Measurements from ENCODE around the gene CNTN4.

CNTN4 gene

DNA sequence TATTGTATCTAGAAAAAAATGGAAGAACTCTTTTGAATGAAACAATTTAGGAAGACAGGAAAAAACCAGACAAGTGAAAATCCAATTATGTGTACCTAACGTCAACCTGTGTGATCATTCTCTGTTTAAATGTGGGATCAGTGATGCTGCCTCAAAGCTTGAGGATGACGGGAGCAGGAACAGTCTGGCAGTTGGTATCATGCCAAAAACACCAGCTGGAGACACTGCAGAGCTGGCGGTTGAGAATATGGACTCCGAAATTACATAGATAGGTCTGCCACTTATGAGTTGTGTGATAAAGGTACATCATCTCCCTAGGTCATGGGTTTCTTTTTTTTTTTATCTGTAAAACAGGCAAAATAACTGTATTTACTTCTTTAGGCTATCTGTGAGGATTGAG lies 480.5 kb downstream of the CNTN4 start:
- no peak for DNase-seq (ENCODE audit: low read depth, low spot score)

DNA sequence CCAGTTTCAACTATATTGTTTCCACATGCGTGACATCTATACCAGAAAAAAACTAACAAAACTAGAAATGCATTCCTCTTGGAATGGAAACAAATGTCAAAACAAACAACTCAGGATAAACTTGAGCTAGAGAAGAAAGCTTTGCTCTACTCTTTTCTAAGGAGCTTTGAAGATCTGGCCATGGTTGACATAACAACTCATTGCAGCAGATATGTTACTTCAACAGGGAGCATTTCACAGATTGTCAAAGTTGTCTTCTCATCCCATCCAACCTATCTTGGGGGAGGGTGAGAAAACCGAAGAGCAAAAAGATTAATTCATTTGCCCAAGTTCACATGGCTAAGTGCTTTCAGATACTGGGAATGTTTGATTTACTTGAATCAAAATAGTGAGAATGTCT lies 484.4 kb downstream of the CNTN4 start:
- no peak for DNase-seq (ENCODE audit: low read depth, low spot score)

DNA sequence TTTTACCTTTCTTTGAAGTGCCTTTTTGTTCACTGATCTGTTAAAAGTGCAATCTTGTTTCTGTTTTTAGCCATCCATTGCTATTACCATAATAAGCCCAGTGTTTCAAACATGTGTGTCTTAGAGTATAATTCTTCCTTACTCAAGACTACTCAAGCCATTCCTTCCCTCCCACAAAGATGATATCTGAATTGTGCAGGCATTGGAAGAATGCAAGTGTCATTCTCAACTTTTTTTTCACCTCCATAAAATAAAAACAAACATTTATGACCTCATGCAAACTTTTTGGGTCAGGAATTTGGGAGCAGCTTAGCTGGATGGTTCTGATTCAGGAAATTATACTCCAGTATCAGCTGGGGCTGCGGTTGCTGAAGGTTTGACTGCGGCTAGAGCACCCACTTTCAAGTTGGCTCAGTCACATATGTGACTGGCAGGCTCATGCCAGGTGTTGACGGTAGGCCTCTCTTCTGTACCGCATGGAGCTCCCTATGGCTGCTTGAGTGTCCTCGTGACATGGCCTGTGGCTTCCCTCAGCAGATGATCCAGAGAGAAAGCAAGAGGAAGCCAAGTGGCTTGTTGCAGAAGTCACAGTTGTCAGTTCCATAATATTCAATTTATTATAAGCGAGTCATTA lies 490.8 kb downstream of the CNTN4 start:
- DNase-seq (ENCODE audit: low read depth, low spot score) = no peak

DNA sequence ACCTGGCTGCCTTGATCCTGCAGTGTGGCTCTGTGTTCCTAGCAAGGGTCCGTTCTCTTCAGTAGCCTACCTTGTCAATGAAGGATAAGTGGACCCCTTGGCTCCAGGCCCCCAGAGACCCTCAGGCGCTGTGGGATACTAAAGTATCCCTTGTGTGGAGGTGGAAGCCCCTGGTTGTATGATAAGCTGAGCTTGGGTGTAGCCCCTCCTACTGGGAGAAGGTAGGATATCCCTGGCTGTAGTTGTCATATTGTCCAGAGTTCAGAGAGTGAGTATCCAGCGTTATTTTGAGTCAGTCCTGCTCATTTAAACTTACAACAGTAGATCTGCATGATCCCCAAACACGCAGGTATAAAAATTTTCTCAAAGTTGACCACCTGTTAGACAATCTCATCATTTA lies 496.8 kb downstream of the CNTN4 start:
- DNase-seq (ENCODE audit: low read depth, low spot score) = peak; percentile 1

DNA sequence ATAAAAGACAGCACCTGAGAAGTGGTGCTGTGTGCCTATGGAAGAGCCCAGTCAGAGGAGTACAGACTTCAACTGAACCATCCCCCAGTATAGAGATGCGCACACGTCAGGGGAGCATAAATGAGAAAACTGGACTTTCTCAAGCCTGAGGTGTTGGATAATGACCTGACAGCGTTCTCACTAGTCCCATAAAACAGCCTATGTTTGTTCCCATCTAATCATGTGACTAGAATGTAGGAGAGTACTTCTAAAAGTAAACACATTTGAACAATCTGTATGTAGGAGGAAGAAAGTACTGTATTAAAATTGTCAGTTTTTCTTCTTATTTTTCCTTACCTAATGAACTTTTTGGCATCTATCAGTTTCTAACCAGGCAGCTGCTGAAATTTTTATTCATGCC lies 498.9 kb downstream of the CNTN4 start:
- DNase-seq (ENCODE audit: low read depth, low spot score) = no peak

DNA sequence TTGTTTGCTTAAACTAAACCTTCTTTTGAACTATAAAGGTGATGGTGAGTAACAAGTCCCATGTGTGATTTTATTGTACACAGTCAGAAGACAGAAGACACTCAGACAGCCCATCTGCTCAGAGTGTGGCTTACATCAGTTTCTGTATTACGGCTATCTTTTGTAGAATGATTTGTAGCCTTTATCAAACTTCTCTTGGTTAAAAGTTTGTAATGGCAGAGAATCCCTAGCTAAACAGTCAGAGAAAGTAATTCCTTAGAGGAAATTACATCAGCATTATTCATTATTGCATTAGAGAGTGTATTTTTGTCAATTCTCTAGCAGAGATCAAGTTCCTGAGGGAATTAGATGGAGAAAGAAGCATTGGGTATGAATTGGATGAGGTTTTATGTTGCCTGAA lies 500.8 kb downstream of the CNTN4 start:
- no peak for DNase-seq (ENCODE audit: low read depth, low spot score)

DNA sequence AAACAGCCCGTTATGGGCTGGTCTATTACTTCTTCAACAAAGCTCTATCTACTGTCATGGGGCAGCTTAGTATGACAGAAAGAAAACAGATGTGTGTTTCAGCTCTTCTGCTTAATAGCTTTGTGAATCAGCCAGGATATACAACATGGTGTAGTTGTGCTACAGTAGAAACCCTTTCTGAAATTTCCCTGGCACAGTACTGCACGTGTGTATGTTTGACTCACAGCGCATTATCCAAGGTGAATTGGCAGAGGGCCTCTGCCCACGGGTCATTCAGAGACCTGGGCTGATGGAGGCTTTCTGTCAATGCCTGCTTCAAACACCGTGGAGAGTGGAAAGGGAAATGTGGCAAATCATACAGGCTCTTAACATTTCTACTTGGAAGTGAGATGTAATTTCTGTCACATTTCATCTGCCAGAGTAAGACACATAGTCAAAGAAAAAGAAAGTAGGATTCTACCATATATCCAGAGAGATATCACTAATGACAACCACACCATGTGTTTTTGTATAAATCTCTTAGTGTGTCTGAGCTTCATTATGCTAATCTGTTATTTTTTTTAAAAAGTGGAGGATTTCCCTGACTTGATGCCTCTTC lies 505.1 kb downstream of the CNTN4 start:
- DNase-seq (ENCODE audit: low read depth, low spot score) = no peak

DNA sequence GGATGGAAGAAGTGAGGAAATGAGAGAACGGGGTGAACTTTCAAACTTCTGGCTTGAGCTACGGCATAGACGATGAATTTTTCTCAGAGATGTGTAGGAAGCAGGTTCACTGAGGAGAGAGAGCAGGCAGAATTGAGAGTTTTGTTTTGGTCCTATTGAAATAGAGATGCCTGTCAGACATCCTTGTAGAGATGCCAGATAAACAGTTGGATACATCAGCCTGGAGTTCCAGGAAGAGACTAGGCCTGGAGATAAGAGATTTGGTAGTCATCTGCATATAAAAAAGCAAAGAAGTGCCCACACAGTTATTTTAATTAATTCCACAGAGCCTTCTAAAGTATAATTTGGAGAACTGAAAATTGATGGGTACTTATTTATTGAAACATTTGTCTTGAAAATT lies 515.9 kb downstream of the CNTN4 start:
- DNase-seq (ENCODE audit: low read depth, low spot score) = no peak

DNA sequence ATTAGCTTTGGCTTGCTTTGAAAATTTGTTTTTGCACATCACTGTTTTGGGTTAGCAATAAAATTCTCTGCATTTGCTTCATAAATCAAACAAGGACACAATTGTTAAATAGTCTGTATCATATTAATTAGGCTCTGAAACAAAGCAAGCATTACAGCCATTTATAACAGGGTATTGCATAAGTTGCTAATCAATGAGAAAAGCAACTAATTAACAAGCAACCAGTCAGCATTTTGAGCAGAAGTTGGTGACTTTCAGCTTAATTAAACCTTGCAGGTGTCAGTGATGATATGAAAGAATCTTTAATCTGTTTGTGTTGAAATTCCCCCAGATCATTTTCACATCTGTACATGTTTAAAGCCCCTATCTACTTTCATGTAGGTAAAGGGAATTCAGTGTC lies 516.4 kb downstream of the CNTN4 start:
- DNase-seq (ENCODE audit: low read depth, low spot score) = no peak

DNA sequence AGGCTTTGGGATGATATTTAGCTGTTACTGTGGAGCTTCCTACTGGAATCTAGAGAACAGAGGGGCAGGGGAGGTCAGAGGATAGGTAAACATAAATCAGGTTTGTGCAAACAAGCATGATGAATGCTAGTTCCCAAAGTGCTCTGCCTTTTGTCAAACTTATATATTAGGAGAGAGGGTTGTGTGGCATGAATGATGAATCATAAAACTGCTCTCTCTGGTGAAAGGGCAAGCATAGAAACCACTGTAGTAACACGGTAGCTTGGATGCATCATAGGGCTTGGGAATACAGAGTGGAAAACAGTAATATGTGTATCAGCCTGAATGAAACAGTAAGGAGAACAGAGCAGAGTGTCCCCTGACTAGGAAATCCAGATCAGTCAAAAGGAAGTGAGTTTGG lies 524.8 kb downstream of the CNTN4 start:
- DNase-seq (ENCODE audit: low read depth, low spot score) = no peak

DNA sequence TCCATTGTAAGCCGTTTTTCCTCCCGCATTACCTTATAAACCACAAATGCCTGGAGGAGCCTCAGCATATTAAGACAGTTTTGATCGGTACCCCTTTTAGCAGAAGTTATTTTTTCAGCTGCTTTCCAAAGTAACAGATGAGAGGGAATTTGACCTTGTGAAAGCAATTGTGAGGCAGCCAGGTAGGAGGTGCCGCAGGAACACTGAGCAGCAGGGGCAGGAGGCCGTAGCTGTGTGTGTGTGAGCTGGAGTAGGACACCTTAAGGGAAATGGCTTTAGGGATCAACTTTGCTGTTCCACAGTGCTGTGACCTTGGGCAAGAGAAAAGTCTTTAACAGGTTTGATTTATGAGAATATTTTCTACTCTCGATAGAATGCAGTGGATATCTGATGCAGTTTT lies 529.5 kb downstream of the CNTN4 start:
- DNase-seq (ENCODE audit: low read depth, low spot score) = no peak

DNA sequence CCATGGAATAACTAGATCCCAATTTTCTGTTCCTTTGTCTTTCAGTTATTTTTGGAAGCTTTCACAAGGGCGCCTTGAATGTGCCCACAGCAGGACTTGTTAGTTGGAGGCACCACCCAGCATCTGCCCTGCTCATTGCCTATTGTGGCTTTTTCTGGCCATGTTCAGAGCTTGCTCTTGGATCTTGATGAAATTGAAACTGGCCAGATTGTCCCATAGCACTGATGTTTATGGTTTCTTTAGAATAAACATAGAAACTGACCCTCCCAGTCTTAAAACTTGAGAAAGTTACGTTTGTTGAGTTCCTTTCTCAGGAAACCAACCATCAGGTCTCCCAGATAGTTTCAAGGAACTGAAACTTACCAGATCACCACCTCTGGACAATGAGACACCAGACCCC lies 536.8 kb downstream of the CNTN4 start:
- no peak for DNase-seq (ENCODE audit: low read depth, low spot score)

DNA sequence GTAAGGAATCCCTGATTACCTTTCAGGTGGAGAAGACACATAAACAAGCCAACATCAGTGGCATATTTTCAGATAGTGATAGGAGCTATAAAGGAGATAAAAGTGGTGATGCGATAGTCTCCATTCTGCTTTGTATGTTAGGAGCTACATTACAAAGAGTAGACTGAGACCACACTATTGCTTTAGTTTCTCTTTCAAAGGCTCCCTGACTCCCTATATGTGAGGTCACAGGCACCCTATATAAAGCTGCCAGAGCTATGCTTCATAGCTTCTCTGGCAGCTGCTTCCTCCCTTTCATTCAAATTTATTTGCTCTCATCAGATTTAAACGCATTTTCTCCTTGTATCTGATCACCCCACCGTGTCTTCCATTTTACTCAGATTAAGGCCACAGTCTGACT lies 544.9 kb downstream of the CNTN4 start:
- DNase-seq (ENCODE audit: low read depth, low spot score) = no peak

DNA sequence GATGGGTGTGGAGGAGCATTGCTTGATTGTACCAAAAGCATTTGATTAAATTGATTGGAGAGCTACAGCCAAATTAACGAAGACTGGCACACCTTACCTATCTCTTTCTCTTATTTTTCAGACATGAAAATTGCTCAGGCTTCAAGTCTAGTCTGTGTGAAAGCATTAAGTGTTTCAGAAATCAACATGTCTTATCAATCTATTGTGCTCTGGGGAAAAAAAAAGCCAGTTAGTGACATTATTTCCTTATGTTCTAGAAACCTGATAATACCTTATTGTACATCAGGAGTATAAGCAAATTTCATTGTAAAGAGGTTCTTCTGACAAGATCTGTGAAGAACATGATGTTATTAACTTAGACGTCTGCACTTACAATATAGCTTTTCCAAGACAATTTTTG lies 546.3 kb downstream of the CNTN4 start:
- DNase-seq (ENCODE audit: low read depth, low spot score) = no peak

DNA sequence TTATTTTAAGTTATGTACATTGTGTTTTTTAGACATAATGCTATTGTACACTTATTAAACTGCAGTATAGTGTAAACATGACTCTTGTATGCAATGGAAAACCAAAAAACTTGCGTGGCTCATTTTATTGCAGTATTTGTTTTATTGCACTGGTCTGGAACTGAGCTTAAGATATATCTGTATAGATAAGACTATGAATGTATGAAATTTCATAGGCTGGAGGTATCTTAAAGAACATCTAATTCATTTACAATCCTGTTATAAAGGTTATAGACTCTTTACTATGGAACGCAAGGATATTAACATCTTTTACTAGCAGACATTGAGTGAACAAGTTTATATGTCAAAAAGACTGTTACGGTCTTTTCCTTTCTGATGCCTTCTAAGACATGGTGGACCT lies 552.1 kb downstream of the CNTN4 start:
- DNase-seq (ENCODE audit: low read depth, low spot score) = no peak

DNA sequence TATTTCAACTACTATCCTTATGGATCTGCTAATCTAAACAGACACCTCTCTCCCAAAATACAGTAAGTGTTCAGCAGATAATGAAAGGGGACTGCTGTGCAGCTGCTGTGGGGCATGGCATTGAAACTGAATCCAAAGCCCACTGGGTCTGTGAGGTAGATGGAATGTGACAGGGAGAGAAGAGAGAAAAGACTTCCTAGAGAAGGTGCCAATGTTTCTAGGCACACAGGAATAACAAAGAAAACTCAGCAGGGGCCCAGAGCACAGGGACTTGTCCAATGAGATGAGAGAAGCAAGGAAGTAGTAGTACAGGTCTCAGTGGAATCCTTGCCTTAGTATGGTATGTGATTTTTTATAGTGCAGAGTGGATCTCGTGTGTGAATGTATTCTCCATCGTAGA lies 553.7 kb downstream of the CNTN4 start:
- peak; percentile 73 for DNase-seq (ENCODE audit: low read depth, low spot score)

DNA sequence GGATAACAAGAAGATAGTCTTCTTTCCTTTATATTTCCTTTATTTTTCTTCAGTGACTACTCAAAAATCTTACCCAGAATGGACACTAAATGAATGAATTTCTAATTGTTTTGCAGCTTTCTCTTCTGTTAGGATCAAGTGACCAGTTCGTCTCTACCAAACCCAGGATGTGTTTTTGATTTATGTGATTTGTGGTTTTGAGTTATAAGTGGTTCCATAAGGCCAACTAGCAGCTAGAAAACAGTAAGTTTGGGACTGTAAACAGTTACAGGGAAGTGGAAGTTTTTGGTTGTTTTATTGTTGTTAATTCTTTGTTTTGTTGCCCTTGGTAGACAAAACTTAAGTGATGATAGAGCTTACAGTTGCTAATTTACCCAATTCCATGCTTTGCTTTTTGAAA lies 555.0 kb downstream of the CNTN4 start:
- no peak for DNase-seq (ENCODE audit: low read depth, low spot score)

DNA sequence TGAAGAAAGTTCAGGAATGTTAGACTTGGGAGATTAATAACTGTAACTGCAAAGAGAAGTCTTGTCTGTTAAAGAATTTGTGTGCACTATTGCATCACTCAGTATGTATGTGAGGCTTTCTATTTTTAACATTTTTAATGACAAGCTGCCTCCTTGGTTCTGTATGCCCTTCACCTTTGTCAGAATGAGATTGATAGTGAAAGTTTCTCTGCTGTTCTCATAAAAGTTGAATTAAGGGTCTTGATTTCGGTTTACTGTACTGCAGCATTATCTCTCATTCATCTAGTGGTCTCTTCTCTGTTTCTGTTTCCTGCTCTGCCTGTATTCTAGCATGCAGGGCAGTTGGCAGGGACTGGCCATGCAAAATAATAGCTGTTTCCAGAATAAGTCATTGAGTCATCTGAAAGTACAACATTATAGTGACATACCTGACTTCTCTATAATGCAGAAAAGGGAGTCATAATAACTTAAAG lies 556.6 kb downstream of the CNTN4 start:
- DNase-seq (ENCODE audit: low read depth, low spot score) = no peak

DNA sequence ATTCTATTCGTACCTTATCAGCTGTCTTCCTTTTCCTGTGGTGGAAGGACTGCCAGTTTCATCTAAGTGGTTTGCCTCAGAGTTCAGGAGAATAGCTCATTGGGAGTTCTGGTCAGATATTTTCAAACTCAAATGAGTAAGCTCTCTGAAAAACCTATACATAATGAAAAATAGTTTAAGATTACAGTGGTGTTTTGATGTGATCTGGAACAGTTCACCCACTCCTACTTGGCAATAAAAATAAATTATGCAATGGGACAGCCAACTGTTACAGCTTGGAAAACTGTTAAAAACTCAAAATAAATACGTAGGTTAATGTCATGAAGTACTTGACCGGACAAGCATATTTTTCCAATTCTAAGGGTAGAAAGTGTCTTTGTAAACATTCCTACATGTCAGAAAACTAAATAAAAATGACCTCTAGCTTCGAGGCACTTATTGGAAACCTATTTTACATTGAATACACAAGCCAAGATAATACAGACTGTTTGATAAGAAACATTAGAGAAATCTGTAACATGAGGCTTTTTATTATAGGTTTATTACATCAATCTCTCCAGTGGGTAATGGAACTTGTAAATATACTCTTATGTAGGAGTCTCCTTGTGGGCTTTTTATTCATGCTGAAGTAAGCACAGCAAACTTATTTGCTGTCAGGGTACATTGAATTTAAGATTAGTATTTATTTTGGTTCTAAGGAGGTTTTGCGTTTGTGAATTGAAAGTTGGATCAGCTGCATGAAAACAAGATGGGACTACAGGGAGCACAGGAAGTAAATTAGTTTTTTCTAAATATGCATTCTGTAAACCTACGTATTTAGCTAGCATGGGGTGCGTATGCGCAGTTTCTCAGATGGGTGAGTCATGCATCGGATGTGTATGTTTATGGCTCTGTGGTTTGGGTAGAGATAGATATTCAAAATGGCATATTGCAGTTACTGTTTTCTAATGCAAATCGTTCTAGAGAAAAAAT lies 558.4 kb downstream of the CNTN4 start:
- DNase-seq (ENCODE audit: low read depth, low spot score) = no peak

DNA sequence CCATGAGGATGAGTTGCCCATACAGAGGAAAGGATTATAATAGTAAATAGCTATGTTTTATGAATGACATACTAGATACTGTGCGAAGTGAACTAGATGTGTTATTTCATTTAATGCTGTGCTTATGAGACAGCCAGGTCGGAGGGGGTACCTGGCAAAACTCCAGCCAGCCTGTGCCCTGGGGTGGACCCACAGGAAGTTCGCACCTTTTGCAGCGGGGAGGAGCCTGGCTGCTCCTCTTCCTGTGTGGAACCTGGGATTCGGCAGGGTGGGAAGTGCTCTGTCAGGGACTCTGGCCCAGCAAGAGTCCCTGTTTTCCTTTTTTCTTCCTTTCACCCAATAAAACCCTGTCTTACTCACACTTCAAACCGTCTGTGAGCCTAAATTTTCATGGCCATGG lies 559.3 kb downstream of the CNTN4 start:
- DNase-seq (ENCODE audit: low read depth, low spot score) = no peak

DNA sequence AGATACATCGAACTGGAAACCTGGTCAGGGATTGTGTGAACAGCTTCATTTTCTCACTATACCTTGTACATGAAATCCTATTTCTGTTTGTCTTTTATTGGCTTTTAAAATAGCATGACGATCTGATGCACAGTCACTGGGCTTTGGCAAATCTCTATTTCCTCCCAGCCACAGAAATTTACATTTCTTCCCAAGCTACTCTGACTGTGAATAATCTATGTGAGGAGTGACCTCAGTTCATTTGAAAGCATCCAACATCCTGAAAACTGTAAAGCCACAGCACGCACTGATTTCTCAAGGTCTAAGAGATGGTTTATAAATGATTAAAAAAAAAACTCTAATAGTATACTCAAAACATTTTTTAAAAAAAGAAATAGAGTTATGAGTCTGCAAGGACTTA lies 561.2 kb downstream of the CNTN4 start:
- DNase-seq (ENCODE audit: low read depth, low spot score) = no peak

DNA sequence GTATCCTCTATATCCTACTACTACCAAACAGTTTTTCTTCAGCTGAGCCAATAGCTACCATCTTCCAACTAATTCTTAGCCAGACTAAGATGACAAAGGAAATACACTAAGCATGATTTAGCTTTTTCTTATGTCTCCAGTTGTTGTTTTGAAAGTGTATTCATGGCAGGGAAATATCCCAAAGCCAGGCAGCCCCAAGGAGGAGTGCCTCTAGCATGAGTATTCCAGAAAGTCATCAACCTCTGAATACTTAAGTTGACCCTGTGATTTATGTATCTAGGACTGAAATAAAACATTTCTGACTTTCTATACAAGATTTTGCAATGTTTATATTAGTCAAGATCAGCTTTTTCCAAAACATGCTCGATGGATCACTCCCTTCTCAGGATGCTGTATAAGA lies 562.4 kb downstream of the CNTN4 start:
- no peak for DNase-seq (ENCODE audit: low read depth, low spot score)

DNA sequence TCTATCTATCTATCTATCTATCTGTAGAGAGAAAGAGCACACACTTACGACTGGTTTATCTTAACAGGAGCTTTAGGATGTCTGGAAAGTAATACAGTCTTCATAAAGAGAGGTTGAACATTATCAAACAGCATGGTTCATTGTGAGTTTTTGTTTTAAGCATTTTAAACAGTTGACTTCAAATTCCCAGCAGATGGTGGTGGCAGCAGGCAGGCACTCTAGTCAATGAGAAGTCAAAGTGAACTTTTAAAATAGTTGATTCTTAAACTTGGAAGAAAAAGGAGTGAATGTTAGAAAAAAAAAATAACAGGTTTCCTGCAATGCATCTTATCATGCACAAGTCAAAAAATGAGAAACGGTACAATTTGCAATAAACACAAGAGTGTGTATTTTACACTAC lies 578.8 kb downstream of the CNTN4 start:
- DNase-seq (ENCODE audit: low read depth, low spot score) = no peak
